ENCODE measurements around the gene PVALB. TPM values are rescaled to one million over a fixed set of nuclear protein-coding genes. Genes with fewer than 3 reads are reported as not detected.

PVALB gene
- total RNA-seq, 2 donors from 2014 or later = not detected

- no peak for ATAC-seq
- no peak overlapping the region for H3K27ac Mint-ChIP-seq
- no peaks in the 10 kb centered on the region for H3K9me3 Mint-ChIP-seq
- H3K36me3 Mint-ChIP-seq = no peaks in the 10 kb centered on the region
- no peak for DNase-seq (ENCODE audit: low spot score in 2 of 2)
Observed at GRCh38 chr22:36798674-36799066, 18.2 kb downstream of the PVALB start.

- no peak for ATAC-seq
- DNase-seq (ENCODE audit: low spot score in 2 of 2) = no peak
- no peaks in the 10 kb centered on the region for H3K9me3 Mint-ChIP-seq
- H3K27ac Mint-ChIP-seq = no peak overlapping the region
- H3K36me3 Mint-ChIP-seq = no peaks in the 10 kb centered on the region
Observed at GRCh38 chr22:36797911-36798673, 18.7 kb downstream of the PVALB start.

GRCh38 chr22:36797374-36797773 lies 19.5 kb downstream of the PVALB start:
- Mint-ChIP-seq H3K27ac (no peak overlapping the region), H3K36me3 (no peaks in the 10 kb centered on the region), H3K9me3 (no peaks in the 10 kb centered on the region)
- DNase-seq (ENCODE audit: low spot score in 2 of 2) (no peak), ATAC-seq (no peak)

- no peaks in the 10 kb centered on the region for H3K9me3 Mint-ChIP-seq
- DNase-seq (ENCODE audit: low spot score in 2 of 2) (no peak), ATAC-seq (no peak)
- H3K36me3 Mint-ChIP-seq = no peaks in the 10 kb centered on the region
- no peak overlapping the region for H3K27ac Mint-ChIP-seq
Observed at GRCh38 chr22:36796552-36797175, 20.2 kb downstream of the PVALB start.

GRCh38 chr22:36795633-36796032 lies 21.2 kb downstream of the PVALB start:
- no peaks in the 10 kb centered on the region for H3K9me3 Mint-ChIP-seq
- no peak for ATAC-seq
- no peak for DNase-seq (ENCODE audit: low spot score in 2 of 2)
- no peak overlapping the region for H3K27ac Mint-ChIP-seq
- no peaks in the 10 kb centered on the region for H3K36me3 Mint-ChIP-seq

- Mint-ChIP-seq H3K36me3 (no peaks in the 10 kb centered on the region), H3K27ac (peak overlapping the region in 1 of 2 donors; percentile 15), H3K9me3 (no peaks in the 10 kb centered on the region)
- DNase-seq (ENCODE audit: low spot score in 2 of 2) = peak in 1 of 2 donors; percentile 55
- ATAC-seq = peak; percentile 99 to 100
Observed at GRCh38 chr22:36790648-36791047, 26.2 kb downstream of the PVALB start.

GRCh38 chr22:36787204-36787988 lies 29.4 kb downstream of the PVALB start:
- no peak for ATAC-seq

GRCh38 chr22:36783743-36784142 lies 33.1 kb downstream of the PVALB start:
- Mint-ChIP-seq H3K27ac (peak overlapping the region in 1 of 2 donors; percentile 59), H3K36me3 (no peaks in the 10 kb centered on the region), H3K9me3 (no peaks in the 10 kb centered on the region)
- no peak for DNase-seq (ENCODE audit: low spot score in 2 of 2)
- no peak for ATAC-seq

More at GRCh38 chr22:36787204-36787988, 29.4 kb downstream of the PVALB start:
- Mint-ChIP-seq H3K27ac (peak overlapping the region in 1 of 2 donors; percentile 27), H3K9me3 (no peaks in the 10 kb centered on the region), H3K36me3 (no peaks in the 10 kb centered on the region)
- no peak for DNase-seq (ENCODE audit: low spot score in 2 of 2)

- ATAC-seq (peak; percentile 96 to 99), DNase-seq (ENCODE audit: low spot score in 2 of 2) (peak; percentile 93 to 97)
- peaks cover 0 to 9% of the 10 kb centered on the region in 2 donors for H3K9me3 Mint-ChIP-seq
- peak overlapping the region; percentile 73 to 95 for H3K27ac Mint-ChIP-seq
- H3K36me3 Mint-ChIP-seq = peaks cover 0 to 10% of the 10 kb centered on the region in 2 donors
Observed at GRCh38 chr22:36781656-36782627, 34.9 kb downstream of the PVALB start.

GRCh38 chr22:36778020-36778419 lies 38.8 kb downstream of the PVALB start:
- Mint-ChIP-seq H3K36me3 (peaks cover 5 to 15% of the 10 kb centered on the region in 2 donors), H3K9me3 (peaks cover 0 to 9% of the 10 kb centered on the region in 2 donors), H3K27ac (peak overlapping the region; percentile 56 to 87)
- DNase-seq (ENCODE audit: low spot score in 2 of 2) (no peak), ATAC-seq (no peak)

GRCh38 chr22:36776722-36777121 lies 40.1 kb downstream of the PVALB start:
- peaks cover 0 to 9% of the 10 kb centered on the region in 2 donors for H3K9me3 Mint-ChIP-seq
- DNase-seq (ENCODE audit: low spot score in 2 of 2) (no peak), ATAC-seq (no peak)
- peaks cover 5 to 15% of the 10 kb centered on the region in 2 donors for H3K36me3 Mint-ChIP-seq
- H3K27ac Mint-ChIP-seq = peak overlapping the region; percentile 87 to 96

GRCh38 chr22:36775964-36776669 lies 40.7 kb downstream of the PVALB start, which contains the start of gene IFT27:
IFT27 (minus strand) TSS chr22:36776119; CDS start chr22:36775707, 412 bp downstream.
- Mint-ChIP-seq H3K27ac (peak within 1 kb of the TSS; percentile 87 to 96), H3K9me3 (peaks cover 0 to 9% of the 10 kb centered on the region in 2 donors), H3K36me3 (peaks cover 5 to 15% of the 10 kb centered on the region in 2 donors)
- peak; percentile 93 to 94 for ATAC-seq
- peak; percentile 92 to 99 for DNase-seq (ENCODE audit: low spot score in 2 of 2)

GRCh38 chr22:36775586-36775963 lies 41.3 kb downstream of the PVALB start:
- Mint-ChIP-seq H3K27ac (peak overlapping the region; percentile 87 to 92), H3K9me3 (peaks cover 0 to 9% of the 10 kb centered on the region in 2 donors), H3K36me3 (peaks cover 5 to 15% of the 10 kb centered on the region in 2 donors)
- peak; percentile 18 to 64 for DNase-seq (ENCODE audit: low spot score in 2 of 2)
- ATAC-seq = no peak

- no peak for DNase-seq (ENCODE audit: low spot score in 2 of 2)
- Mint-ChIP-seq H3K9me3 (peaks cover 0 to 9% of the 10 kb centered on the region in 2 donors), H3K36me3 (peaks cover 5 to 15% of the 10 kb centered on the region in 2 donors), H3K27ac (no peak overlapping the region)
- ATAC-seq = no peak
Observed at GRCh38 chr22:36773935-36774334, 42.9 kb downstream of the PVALB start.

GRCh38 chr22:36772451-36772850 lies 44.4 kb downstream of the PVALB start:
- Mint-ChIP-seq H3K9me3 (peaks cover 0 to under 1% of the 10 kb centered on the region in 2 donors), H3K36me3 (peaks cover 5 to 6% of the 10 kb centered on the region in 2 donors), H3K27ac (no peak overlapping the region)
- no peak for ATAC-seq
- no peak for DNase-seq (ENCODE audit: low spot score in 2 of 2)

Data from activated naive CD4-positive, alpha-beta T cell treated with anti-CD3 and anti-CD28 coated beads, Interleukin-2, amount 50 U/mL, for 72 hours (primary cell).